Neural progenitor cell (in vitro differentiated cells): Measurements from ENCODE around the gene EDEM1.

Source experiments
- CTCF ChIP-seq: fragments of 200-600 bp; sonication (generic); IDR thresholded peaks from 2 replicates; pipeline ENCODE4 v1.5.1; 2017; ENCODE audit warnings: antibody characterized with exemption, mild to moderate bottlenecking
- EZH2 ChIP-seq: fragments of 200-600 bp; sonication (generic); IDR thresholded peaks from 2 replicates; pipeline ENCODE4 v1.6.1; 2017; ENCODE audit warnings: antibody characterized with exemption, mild to moderate bottlenecking, moderate library complexity
- EZH2phosphoT487 ChIP-seq: fragments of 200-600 bp; sonication (generic); IDR thresholded peaks from 2 replicates; pipeline ENCODE4 v1.6.1; 2017; ENCODE audit warnings: antibody characterized with exemption

GRCh38 chr3:5153074-5153473 lies 34.4 kb upstream of the EDEM1 start:
- TF ChIP-seq EZH2 (no peak), CTCF (no peak), EZH2phosphoT487 (no peak)
